Stimulated activated CD4-positive, alpha-beta T cell treated with anti-CD3 and anti-CD28 coated beads, Interleukin-4, amount 100 ng/mL, for 4 hours (primary cell): ENCODE data around the gene SNU13.
"Not testable (repeated sequence)": the region's sequence is repeated elsewhere in the genome, so short reads cannot be mapped to it uniquely, and the experiment has no call there.

Source experiments
- DNase-seq, 2 experiments: peaks; one replicate each; pipeline ENCODE4 v3.0.0-alpha.2; 2020

The SNU13 gene

DNA sequence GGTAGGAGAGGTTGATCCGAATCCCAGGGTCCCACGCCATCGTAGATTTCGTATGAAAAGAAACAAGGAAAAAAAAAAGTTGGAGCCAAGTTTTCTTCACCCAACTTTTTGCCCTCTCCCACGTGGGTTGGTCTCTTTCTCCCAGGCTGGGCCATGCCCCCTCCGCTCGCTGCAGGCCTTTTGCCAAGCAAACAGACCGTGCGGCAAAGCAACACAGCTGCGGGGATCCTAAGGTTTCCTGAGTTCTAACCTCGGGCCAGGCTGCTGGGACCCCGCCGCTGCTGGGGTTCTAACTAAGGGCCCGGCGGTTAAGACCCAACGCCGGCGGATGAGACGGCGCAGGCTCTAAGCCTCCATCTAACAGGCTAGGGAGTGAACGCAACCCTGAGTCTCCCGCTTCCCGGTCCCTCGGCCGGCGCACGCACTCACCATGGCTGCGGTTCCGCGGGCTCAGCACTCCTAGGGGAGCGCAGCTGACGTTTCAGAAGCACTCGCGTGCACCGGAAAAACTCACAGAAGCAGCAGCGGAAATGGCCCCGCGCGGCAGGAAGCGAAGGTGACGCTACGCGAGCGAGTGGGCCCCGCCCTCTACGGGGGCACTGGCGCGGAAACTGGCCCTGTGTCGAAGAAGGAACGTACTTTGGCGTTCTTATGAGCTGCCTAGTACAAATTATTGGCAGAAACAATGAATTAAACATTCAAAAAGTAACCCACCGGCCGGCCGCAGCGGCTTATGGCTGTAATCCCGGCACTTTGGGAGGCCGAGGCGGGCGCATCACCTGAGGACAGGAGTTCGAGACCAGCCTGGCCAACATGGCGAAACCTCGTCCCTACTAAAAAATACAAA is at the start of gene SNU13:
TSS of gene SNU13 (minus strand) at position 503 of the 847 bp plus-strand sequence. CDS start at position 432, 71 bp downstream.
- peak; percentile 88 to 90 for DNase-seq

- DNase-seq = not testable (repeated sequence)
Measured at GRCh38 chr22:41733241-41733640, 44.6 kb upstream of the SNU13 start.

- DNase-seq = no peak
Measured at GRCh38 chr22:41732096-41732772, 43.6 kb upstream of the SNU13 start.

DNA sequence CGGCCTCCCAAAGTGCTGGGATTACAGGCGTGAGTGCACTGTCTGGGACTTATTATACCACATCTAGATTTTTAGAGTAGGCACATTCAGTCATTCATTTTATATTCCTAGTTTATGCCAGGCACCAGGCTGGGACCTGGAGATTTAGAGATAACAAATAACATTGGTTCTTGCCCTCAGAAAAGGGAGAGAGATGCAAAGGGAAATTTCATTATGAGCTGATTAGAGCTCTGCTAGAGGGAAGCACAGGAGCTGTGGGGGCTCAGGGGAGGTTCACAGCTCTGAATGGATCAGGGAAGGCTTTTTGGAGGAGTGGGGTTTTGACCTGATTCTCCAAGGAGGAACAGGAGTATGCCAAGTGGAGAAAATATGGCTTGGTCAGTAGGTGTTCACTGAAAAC is 42.9 kb upstream of the SNU13 start:
- DNase-seq = no peak

GRCh38 chr22:41725510-41726110 is 36.9 kb upstream of the SNU13 start:
- DNase-seq = no peak

DNA sequence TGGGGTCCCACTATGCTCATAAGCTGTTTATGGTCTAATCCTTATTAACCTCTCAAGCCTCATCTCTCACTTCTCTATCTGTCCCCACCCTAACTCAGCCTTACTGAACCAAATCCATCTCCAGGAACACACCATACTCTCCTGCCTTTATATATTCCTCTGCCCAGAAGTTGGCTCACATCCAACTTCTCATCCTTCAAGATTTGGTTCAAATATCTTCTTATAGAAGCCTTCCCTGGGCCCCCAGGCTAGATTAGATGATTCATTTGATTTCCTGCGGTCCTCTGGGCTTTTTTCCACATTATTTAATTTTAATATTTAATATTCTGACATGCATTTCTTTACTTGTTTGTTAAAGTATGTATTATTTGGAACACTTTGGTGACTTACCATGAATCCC is 33.8 kb upstream of the SNU13 start:
- DNase-seq = no peak

DNA sequence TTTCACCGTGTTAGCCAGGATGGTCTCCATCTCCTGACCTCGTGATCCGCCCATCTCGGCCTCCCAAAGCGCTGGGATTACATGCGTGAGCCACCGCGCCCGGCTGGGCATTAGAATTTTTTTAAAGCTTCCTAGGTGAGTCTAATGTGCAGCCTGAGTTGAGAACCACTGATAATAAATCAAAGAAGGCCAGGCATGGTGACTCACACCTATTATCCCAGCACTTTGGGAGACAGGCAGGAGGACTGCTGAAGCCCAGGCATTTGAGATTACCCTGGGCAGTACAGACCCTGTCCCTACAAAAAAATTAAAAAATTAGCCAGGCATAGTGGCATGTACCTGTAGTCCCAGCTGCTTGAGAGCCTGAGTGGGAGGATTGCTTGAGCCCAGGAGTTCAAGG is 24.3 kb upstream of the SNU13 start:
- DNase-seq = no peak

- DNase-seq = no peak
Measured at GRCh38 chr22:41709341-41709740, 20.7 kb upstream of the SNU13 start.

DNA sequence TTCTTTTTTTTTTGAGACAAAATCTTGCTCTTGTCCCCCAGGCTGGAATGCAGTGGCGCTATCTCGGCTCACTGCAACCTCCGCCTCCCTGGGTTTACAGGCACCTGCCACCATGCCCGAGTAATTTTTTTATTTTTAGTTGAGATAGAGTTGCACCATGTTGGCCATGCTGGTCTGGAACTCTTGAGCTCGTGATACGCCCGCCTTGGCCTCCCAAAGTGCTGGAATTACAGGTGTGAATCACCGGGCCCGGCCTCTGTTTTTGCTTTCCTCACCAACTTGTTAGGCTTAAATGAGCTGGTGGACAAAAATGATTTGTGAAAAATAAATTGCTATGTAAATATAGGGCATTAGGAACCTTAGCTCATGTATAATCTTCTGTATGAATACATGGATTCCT is 14.1 kb upstream of the SNU13 start:
- DNase-seq = no peak

DNA sequence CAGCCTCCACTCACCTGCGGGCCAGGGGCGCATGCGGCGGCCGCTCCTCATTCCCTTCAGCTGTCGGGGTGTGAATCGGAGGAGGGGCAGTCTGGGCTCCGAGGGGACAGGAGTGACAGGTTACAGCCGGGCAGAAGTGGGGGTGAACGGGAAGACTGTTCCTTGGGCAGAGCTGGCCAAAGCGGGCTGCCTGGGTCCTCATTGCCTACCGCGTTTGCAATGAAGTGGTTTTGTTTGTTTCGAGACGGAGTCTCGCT is 11.4 kb upstream of the SNU13 start:
- DNase-seq = no peak

- DNase-seq = peak; percentile 89 to 94
Measured at GRCh38 chr22:41699264-41700107, 10.8 kb upstream of the SNU13 start, which contains the start of gene MEI1. MEI1 (plus strand) TSS chr22:41699503; CDS start chr22:41699539, 36 bp downstream.

- peak; percentile 84 to 97 for DNase-seq
Measured at GRCh38 chr22:41697126-41697775, 8.6 kb upstream of the SNU13 start.

- DNase-seq = peak in 1 of 2 experiments; percentile 6
Measured at GRCh38 chr22:41696703-41697102, 8.0 kb upstream of the SNU13 start.

- no peak for DNase-seq
Measured at GRCh38 chr22:41695211-41695610, 6.5 kb upstream of the SNU13 start.

DNA sequence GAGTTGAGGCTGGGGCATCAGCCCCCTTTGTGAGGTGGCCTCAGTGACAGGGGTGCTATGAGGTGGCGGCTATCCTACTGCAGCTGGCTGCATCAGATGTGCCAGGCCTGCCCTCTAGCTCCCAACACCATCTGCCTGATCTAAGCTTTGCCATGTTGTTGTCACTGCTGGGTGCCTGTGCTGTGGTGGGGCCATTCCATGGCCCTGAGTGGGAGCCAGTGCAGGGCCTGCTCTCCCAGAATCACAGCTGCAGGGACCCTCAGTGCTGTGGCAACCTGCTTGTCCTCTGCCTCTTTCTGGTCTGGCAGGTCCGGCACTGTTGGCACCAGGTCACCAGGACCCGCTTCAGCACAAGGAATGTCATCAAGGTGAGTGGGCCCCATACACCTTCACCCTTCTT is 1.8 kb upstream of the SNU13 start:
- no peak for DNase-seq

DNA sequence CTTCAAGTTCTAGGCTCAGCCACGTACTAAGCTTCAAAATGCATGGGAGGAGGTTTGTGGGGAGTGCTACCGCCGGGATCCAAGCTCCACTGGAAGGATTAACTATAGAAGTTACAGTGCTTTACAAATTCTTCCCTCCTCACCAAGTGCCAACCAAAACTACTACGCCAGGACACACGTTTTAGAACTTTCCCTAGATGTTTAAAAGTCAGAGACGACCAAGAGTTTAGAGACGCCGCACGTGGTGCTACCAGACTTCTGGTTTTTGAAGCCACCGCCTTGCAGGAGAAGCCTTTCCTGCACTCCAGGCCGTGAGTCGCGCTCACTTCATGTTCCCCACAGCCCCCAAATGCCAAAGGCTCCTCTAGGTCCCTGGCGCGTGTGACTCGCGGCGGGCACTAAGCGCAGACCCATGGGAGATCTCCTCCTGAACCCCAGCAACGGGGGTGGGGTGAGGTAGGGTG is 734 bp downstream of the SNU13 start:
- DNase-seq = no peak

- DNase-seq = not testable (repeated sequence)
Measured at GRCh38 chr22:41686890-41687289, 1.8 kb downstream of the SNU13 start.

- DNase-seq = no peak
Measured at GRCh38 chr22:41684194-41684593, 4.5 kb downstream of the SNU13 start.

DNA sequence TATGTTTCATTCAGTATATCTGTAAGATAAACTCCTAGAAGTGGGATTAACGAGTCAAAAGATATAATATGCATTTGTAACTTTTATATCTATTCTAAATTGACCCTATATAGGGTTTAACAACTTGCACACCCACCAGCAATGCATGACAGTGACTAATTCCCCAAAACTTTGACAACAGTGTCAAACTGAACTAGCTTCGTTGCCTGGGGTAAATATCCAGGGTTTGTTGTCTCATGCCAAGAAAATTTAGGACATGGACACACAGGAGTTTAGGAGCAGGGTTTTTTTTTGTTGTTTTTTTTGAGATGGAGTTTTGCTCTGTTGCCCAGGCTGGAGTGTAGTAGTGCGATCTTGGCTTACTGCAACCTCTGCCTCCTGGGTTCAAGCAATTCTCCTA is 5.1 kb downstream of the SNU13 start:
- no peak for DNase-seq

GRCh38 chr22:41683052-41683451 is 5.6 kb downstream of the SNU13 start:
- no peak for DNase-seq

DNA sequence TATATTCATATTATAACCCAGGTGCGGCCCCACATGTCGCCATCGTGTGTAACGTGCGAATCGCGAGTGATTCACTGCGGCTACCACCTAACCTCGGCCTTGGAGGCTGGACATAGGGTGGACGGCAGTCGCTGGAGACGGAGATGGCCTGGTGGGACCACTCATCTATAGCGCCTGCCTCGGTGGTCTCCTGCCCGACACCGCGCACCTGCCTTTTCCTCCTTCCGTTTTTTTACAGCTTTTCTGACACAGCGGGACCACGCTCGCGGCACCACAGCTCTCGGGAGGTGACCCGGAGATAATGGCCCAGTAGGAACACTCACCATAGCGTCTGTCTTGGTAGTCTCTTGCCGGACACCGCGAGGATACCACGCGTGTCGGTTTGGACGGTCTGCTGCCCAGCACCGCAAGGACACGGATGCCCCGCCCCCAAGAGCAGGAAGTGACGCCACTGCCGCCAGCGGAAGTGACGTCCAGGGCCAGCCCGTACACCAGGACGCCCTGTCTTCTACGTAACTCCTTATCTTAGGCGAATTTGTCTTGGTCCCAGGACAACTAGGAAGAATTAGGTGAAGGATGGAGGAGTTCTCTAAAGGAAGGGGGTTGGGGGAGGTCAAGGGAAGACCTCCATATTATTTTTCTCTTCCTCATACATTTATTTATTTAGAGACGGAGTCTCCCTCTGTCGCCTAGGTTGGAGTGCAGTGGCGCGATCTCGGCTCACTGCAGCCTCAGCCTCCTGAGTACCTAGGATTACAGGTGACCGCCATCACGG is 6.4 kb downstream of the SNU13 start:
- peak; percentile 80 to 81 for DNase-seq

DNA sequence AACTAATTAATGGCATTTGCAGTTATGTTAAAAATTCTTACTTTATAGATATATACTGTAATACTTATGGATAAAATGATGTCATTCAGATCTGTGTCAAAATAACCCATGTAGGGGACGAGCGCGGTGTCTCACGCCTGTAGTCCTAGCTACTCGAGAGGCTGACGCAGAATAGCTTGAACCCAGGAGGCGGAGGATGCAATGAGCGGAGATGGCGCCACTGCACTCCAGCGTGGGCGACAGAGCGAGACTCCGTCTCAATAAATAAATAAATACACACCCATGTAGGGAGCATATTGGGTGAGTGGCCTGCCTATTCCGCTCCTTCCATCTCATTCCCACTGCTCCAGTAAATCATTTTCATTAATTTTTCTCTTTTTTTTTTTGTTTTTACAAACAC is 7.1 kb downstream of the SNU13 start:
- peak in 1 of 2 experiments; percentile 17 for DNase-seq
